Fibroblast of the conjunctiva (primary cell): ENCODE data around the gene ZNF263.
"Not testable (repeated sequence)": the region's sequence is repeated elsewhere in the genome, so short reads cannot be mapped to it uniquely, and the experiment has no call there.

ENCODE experiments used
- DNase-seq: peaks from one replicate; pipeline ENCODE4 v3.0.0-alpha.2; 2010; ENCODE audit warnings: low read depth

ZNF263 gene

GRCh38 chr16:3268294-3268693 lies 15.0 kb upstream of the ZNF263 start:
- no peak for DNase-seq

- not testable (repeated sequence) for DNase-seq
Measured at GRCh38 chr16:3270718-3271117, 12.6 kb upstream of the ZNF263 start.

- DNase-seq: not testable (repeated sequence)
Measured at GRCh38 chr16:3271281-3271680, 12.0 kb upstream of the ZNF263 start.

- no peak for DNase-seq
Measured at GRCh38 chr16:3274490-3274889, 8.8 kb upstream of the ZNF263 start.

- DNase-seq: no peak
Measured at GRCh38 chr16:3274947-3275346, 8.3 kb upstream of the ZNF263 start.

- no peak for DNase-seq
Measured at GRCh38 chr16:3276679-3277078, 6.6 kb upstream of the ZNF263 start.

- no peak for DNase-seq
Measured at GRCh38 chr16:3281222-3281820, 2.0 kb upstream of the ZNF263 start.

GRCh38 chr16:3282103-3282729 lies 1.1 kb upstream of the ZNF263 start:
- DNase-seq: no peak

GRCh38 chr16:3283543-3284447 lies 504 bp downstream of the ZNF263 start:
- DNase-seq: no peak

- DNase-seq: no peak
Measured at GRCh38 chr16:3285131-3285530, 1.8 kb downstream of the ZNF263 start.

GRCh38 chr16:3289998-3290673 lies 6.8 kb downstream of the ZNF263 start:
- no peak for DNase-seq

GRCh38 chr16:3292604-3293003 lies 9.3 kb downstream of the ZNF263 start:
- no peak for DNase-seq

GRCh38 chr16:3295209-3295608 lies 11.9 kb downstream of the ZNF263 start:
- no peak for DNase-seq

- no peak for DNase-seq
Measured at GRCh38 chr16:3295783-3296182, 12.5 kb downstream of the ZNF263 start.

- no peak for DNase-seq
Measured at GRCh38 chr16:3304370-3304769, 21.1 kb downstream of the ZNF263 start.

- DNase-seq: peak; percentile 67
Measured at GRCh38 chr16:3305109-3306068, 22.1 kb downstream of the ZNF263 start, which contains the start of the genes TIGD7 and ZNF75A. TSS of gene TIGD7 (minus strand) at chr16:3305430. CDS start at chr16:3300614, 4,816 bp downstream. TSS of gene ZNF75A (plus strand) at chr16:3305497. CDS start at chr16:3308429, 2,932 bp downstream.

- no peak for DNase-seq
Measured at GRCh38 chr16:3306078-3306477, 22.8 kb downstream of the ZNF263 start.

- no peak for DNase-seq
Measured at GRCh38 chr16:3311496-3311895, 28.2 kb downstream of the ZNF263 start.

- DNase-seq: no peak
Measured at GRCh38 chr16:3317315-3317999, 34.2 kb downstream of the ZNF263 start.

- DNase-seq: no peak
Measured at GRCh38 chr16:3321816-3322215, 38.5 kb downstream of the ZNF263 start.
